WI38 (cell line): ENCODE data around the gene MGLL.

Experiments used
- H3K4me3 ChIP-seq: 2 replicates; pipeline ENCODE4 v1.5.1; 2011; ENCODE audit warnings: low read depth, mild to moderate bottlenecking, control low read depth, low read length
- CTCF ChIP-seq: IDR thresholded peaks from 2 replicates; pipeline ENCODE4 v1.5.1; 2012; ENCODE audit warnings: low read depth, mild to moderate bottlenecking, control low read depth, low read length

MGLL gene

GRCh38 chr3:127819086-127819485 lies 3.2 kb downstream of the MGLL start:
- no peak overlapping the region for H3K4me3 ChIP-seq
- no peak for TF ChIP-seq CTCF

GRCh38 chr3:127817406-127817841 lies 4.9 kb downstream of the MGLL start:
- TF ChIP-seq CTCF, result no peak
- H3K4me3 ChIP-seq, result no peak overlapping the region

GRCh38 chr3:127816783-127817405 lies 5.4 kb downstream of the MGLL start:
- TF ChIP-seq CTCF, result no peak
- H3K4me3 ChIP-seq, result no peak overlapping the region

- TF ChIP-seq CTCF, result no peak
- no peak overlapping the region for H3K4me3 ChIP-seq
These were observed 6.4 kb downstream of the MGLL start for GRCh38 chr3:127815641-127816605.

GRCh38 chr3:127815001-127815400 lies 7.3 kb downstream of the MGLL start:
- no peak for TF ChIP-seq CTCF

GRCh38 chr3:127814325-127814781 lies 8.0 kb downstream of the MGLL start:
- TF ChIP-seq CTCF, result no peak
- H3K4me3 ChIP-seq, result no peak overlapping the region

More at GRCh38 chr3:127815001-127815400, 7.3 kb downstream of the MGLL start:
- H3K4me3 ChIP-seq, result no peak overlapping the region

GRCh38 chr3:127812151-127812550 lies 10.2 kb downstream of the MGLL start:
- TF ChIP-seq CTCF, result no peak
- no peak overlapping the region for H3K4me3 ChIP-seq
